ENCODE data around the gene SLC9B2.

GRCh38 chr4:103076747-103077347 is at the start of gene SLC9B2:
- TF ChIP-seq POLR2A (IDR thresholded peaks at IDR 0.05; ENCODE audit: low read depth, low read length) (no peak; the same call in 1 of the 2 replicates), POLR2AphosphoS5 (IDR thresholded peaks at IDR 0.05; ENCODE audit: low read depth, low read length) (no peak), TAF1 (IDR thresholded peaks at IDR 0.05; ENCODE audit: borderline replicate concordance, low read depth, low read length) (no peak; the same call in 1 of the 2 replicates)

Data from GM12892 (cell line).